Measurements from ENCODE around the gene PRAMEF18. TPM values are rescaled to one million over a fixed set of nuclear protein-coding genes. Genes with fewer than 3 reads are reported as not detected.
"Not testable (repeated sequence)": the region's sequence is repeated elsewhere in the genome, so short reads cannot be mapped to it uniquely, and the experiment has no call there.

Gene PRAMEF18
- total and polyA plus RNA-seq, 2 donors (not counting 1 experiment from before 2014, with no cell fraction given): not detected

GRCh38 chr1:13230601-13231000 is 4.6 kb upstream of the PRAMEF18 start:
- intact Hi-C loops (cut with micrococcal nuclease); DNase-seq; H2AFZ ChIP-seq (ENCODE audit: insufficient read depth, low read depth, low read length, poor library complexity, severe bottlenecking); H3K27me3 Mint-ChIP-seq; H3K4me2 ChIP-seq (replicated peaks; ENCODE audit: low read depth, low read length, poor library complexity, severe bottlenecking); ATAC-seq (ENCODE audit: low read depth); H3K4me3 Mint-ChIP-seq; H4K20me1 ChIP-seq (ENCODE audit: control insufficient read depth, insufficient read depth, low read length, poor library complexity, severe bottlenecking); H3K79me2 ChIP-seq (ENCODE audit: control insufficient read depth, insufficient read depth, low read length); POLR2A ChIA-PET; H3K27ac ChIP-seq (ENCODE audit: low read length in 2 of 2); H3K9me3 Mint-ChIP-seq (ENCODE audit: insufficient read depth); H3K4me1 Mint-ChIP-seq; H3K4me1 ChIP-seq (ENCODE audit: control insufficient read depth in 2 of 2, insufficient read depth in 2 of 2, low read length in 2 of 2); H3K27ac Mint-ChIP-seq; H3K9ac ChIP-seq (ENCODE audit: low read length); H3K36me3 ChIP-seq (replicated peaks in 1 of 2; ENCODE audit: control extremely low read depth in 1 of 2, control insufficient read depth in 1 of 2, extremely low read depth in 1 of 2, insufficient read depth in 2 of 2, low read length in 1 of 2); CTCF ChIA-PET; H3K9me3 ChIP-seq (ENCODE audit: control extremely low read depth in 1 of 3, control insufficient read depth in 2 of 3, insufficient read depth in 1 of 3, low read length in 2 of 3); H3K27me3 ChIP-seq (replicated peaks in 1 of 4; ENCODE audit: control extremely low read depth in 1 of 4, control insufficient read depth in 3 of 4, insufficient read depth in 4 of 4, low read length in 3 of 4); H3K4me3 ChIP-seq (ENCODE audit: control extremely low read depth in 1 of 5, extremely low read depth in 1 of 5, insufficient read depth in 1 of 5, low read depth in 2 of 5, low read length in 4 of 5): not testable (repeated sequence)
- 88% methylated on average over 1 of the region's 2 CpGs for WGBS (ENCODE audit: insufficient coverage)

- H3K9me3 Mint-ChIP-seq (ENCODE audit: insufficient read depth); H3K9me3 ChIP-seq (ENCODE audit: control extremely low read depth in 1 of 3, control insufficient read depth in 2 of 3, insufficient read depth in 1 of 3, low read length in 2 of 3); H3K4me1 ChIP-seq (ENCODE audit: control insufficient read depth in 2 of 2, insufficient read depth in 2 of 2, low read length in 2 of 2); DNase-seq; H3K27me3 ChIP-seq (replicated peaks in 1 of 4; ENCODE audit: control extremely low read depth in 1 of 4, control insufficient read depth in 3 of 4, insufficient read depth in 4 of 4, low read length in 3 of 4); H3K4me2 ChIP-seq (replicated peaks; ENCODE audit: low read depth, low read length, poor library complexity, severe bottlenecking); H3K27me3 Mint-ChIP-seq; H3K4me3 Mint-ChIP-seq; H3K27ac Mint-ChIP-seq; H3K4me3 ChIP-seq (ENCODE audit: control extremely low read depth in 1 of 5, extremely low read depth in 1 of 5, insufficient read depth in 1 of 5, low read depth in 2 of 5, low read length in 4 of 5); H3K4me1 Mint-ChIP-seq; intact Hi-C loops (cut with micrococcal nuclease); ATAC-seq (ENCODE audit: low read depth); H3K36me3 ChIP-seq (replicated peaks in 1 of 2; ENCODE audit: control extremely low read depth in 1 of 2, control insufficient read depth in 1 of 2, extremely low read depth in 1 of 2, insufficient read depth in 2 of 2, low read length in 1 of 2); H3K27ac ChIP-seq (ENCODE audit: low read length in 2 of 2); H3K9ac ChIP-seq (ENCODE audit: low read length); H4K20me1 ChIP-seq (ENCODE audit: control insufficient read depth, insufficient read depth, low read length, poor library complexity, severe bottlenecking); POLR2A ChIA-PET; H2AFZ ChIP-seq (ENCODE audit: insufficient read depth, low read depth, low read length, poor library complexity, severe bottlenecking); H3K79me2 ChIP-seq (ENCODE audit: control insufficient read depth, insufficient read depth, low read length): not testable (repeated sequence)
- WGBS (ENCODE audit: insufficient coverage): 88% methylated on average over 5 of the region's 5 CpGs
- CTCF ChIA-PET: interaction anchor here (1.1 kb wide), 1 partner anchor 9 kb away, joined by 3 read pairs; no protein-coding TSS in a partner anchor
Measured at GRCh38 chr1:13230096-13230495, 4.1 kb upstream of the PRAMEF18 start.

Measured in B cell (primary cell).